Heart right ventricle (tissue), 16 donors: ENCODE data around the gene ANP32B. TPM values are rescaled to one million over a fixed set of nuclear protein-coding genes. Genes with fewer than 3 reads are reported as not detected.
"Not testable (repeated sequence)": the region's sequence is repeated elsewhere in the genome, so short reads cannot be mapped to it uniquely, and the experiment has no call there.

ENCODE experiments used
- ATAC-seq, 8 donors: fragments of 200-7000 bp; cut with Tn5 transposase; one replicate each; pipeline ENCODE4 v1.9.1; 2020; ENCODE audit warnings: mild to moderate bottlenecking in 8 of 8, moderate library complexity in 8 of 8, moderate number of reproducible peaks in 1 of 8
- DNase-seq, 2 donors: peaks; one replicate each; pipeline ENCODE4 v3.0.0-alpha.2; 2020
- H3K27ac ChIP-seq, 10 donors: fragments of 200-600 bp; sonication (generic) in 2 of 10; one replicate each; pipeline versions ENCODE4 v1.5.0 to v1.8.0; 2020 to 2022; ENCODE audit warnings: mild to moderate bottlenecking in 3 of 10
- H3K27me3 ChIP-seq, 7 donors: fragments of 200-600 bp; one replicate each; pipeline ENCODE4 v1.8.0; 2021 to 2022; ENCODE audit warnings: mild to moderate bottlenecking in 2 of 7
- H3K36me3 ChIP-seq, 9 donors: fragments of 200-600 bp; sonication (generic) in 1 of 9; one replicate each; pipeline versions ENCODE4 v1.5.0 to v1.8.0; 2020 to 2022; ENCODE audit warnings: mild to moderate bottlenecking in 2 of 9
- H3K4me1 ChIP-seq, 9 donors: fragments of 200-600 bp; sonication (generic) in 1 of 9; one replicate each; pipeline versions ENCODE4 v1.5.0 to v1.8.0; 2020 to 2022; ENCODE audit warnings: mild to moderate bottlenecking in 4 of 9
- H3K4me3 ChIP-seq, 10 donors: fragments of 200-600 bp; sonication (generic) in 2 of 10; one replicate each; pipeline versions ENCODE4 v1.5.0 to v1.8.0; 2020 to 2022; ENCODE audit warnings: mild to moderate bottlenecking in 7 of 10, moderate library complexity in 2 of 10
- H3K9me3 ChIP-seq, 11 donors: fragments of 200-600 bp in 10 of 11; sonication (generic) in 2 of 11; one replicate each; pipeline versions ENCODE4 v1.5.0 to v1.8.0; 2013 to 2022; ENCODE audit warnings: mild to moderate bottlenecking in 2 of 11, control low read depth in 1 of 11, moderate library complexity in 1 of 11
- WGBS, 2 donors: extraction: QIAGEN DNeasy Blood & Tissue Kit; methylation state at CpG; one replicate each; pipeline ENCODE4 v1.1.7; 2013; ENCODE audit warnings: inconsistent platforms in 1 of 2; 5-methylcytosine and 5-hydroxymethylcytosine counted together
- intact Hi-C, 10 donors: fragments of 100-400 bp; cut with DNase I; formaldehyde crosslinking; loops; one replicate each; pipeline versions ENCODE4 v1.11.1 to v1.14.2; 2022
- polyA plus RNA-seq, 2 donors: library from polyadenylated mRNA; stranded (reverse); fragments of 200-250 nt; gene quantifications; one replicate each; pipeline ENCODE4 v1.2.3, GENCODE V29; 2013
- total RNA-seq, 10 donors: library from RNA; stranded (reverse); fragmentation: NEBNext Ultra II Directional in 3 of 10; extraction: Animal tissue kit (Norgen Biotek cat#: 25700) in 3 of 10; gene quantifications; one replicate each; pipeline versions ENCODE4 v1.2.1 to v1.2.4, GENCODE V29; 2021 to 2023
- TF ChIP-seq, protein P1 (sequence below), 9 donors: fragments of 200-600 bp; sonication (generic) in 2 of 9; IDR thresholded peaks; one replicate each; pipeline versions ENCODE4 v1.5.0 to v1.8.0; 2021 to 2022; ENCODE audit warnings: antibody characterized with exemption in 9 of 9, mild to moderate bottlenecking in 5 of 9, moderate library complexity in 1 of 9
- donor health status: Arrhythmogenic right ventricular cardiomyopathy.
- donor health status: ischemic (EF 13 %, LVEDD 7.1; RV severe dilation, severe dysfunction).
- donor health status: healthy with polysubstance abuse.
- donor health status: DM: no; HTN: yes; CAD: no.
- donor health status: DM: no; HTN: no; CAD: no.
- donor health status: ischemic (EF 25% LVEDD 6.9; RV normal size, moderate dysfunction).
- donor health status: ischemic (EF 25% LVEDD 5.7; RV mildly dilated, moderate dysfunction).
- donor health status: healthy.
- donor health status: DM: yes; HTN: yes; CAD: no.
- donor health status: Ischemic cardiomyopathy.
- donor health status: ischemic (EF 35%, LVEDD 5.7; RV mildly dilated, moderate dysfunction).
- donor health status: nonischemic (EF 11% LVEDD 7.7; RV severe dilation, severe dysfunction).
- donor health status: DM: yes; HTN: yes; CAD: no.
- donor health status: PGD.
- donor health status: ischemic (EF 29% LVEDD 5.4; RV normal size, mild dysfunction).
- donor health status: nonischemic (EF 23%, LVEDD 6.1; RV moderate dilation, normal function).

The ANP32B gene
- total and polyA plus RNA-seq, 12 donors: 48.2 to 69.3 (median 61.2) TPM

DNA sequence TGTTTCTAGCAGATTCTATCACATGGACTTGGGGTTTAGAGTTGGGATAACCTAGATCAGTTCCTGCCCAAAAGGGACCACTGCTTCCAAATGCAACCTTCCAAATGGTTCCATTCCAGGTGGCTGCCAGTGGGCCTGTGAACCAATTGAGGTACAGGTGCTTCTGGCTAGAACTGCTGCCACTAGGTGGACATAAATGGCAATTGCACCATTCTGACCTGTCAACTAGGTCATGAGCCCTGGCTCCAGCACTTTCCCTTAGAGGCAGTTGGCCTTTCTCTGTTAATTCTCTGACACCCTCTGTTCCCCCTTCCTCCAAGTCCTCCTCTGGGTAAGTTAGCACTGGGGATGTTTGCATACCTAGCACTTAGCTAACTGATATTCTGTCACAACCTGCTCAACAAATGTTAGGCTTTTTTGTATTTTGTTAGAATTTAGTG is 28.6 kb upstream of the ANP32B start:
- Histone ChIP-seq H3K27ac (no peak overlapping the region), H3K4me1 (no peaks in the 10 kb centered on the region), H3K27me3 (peaks cover 0 to 24% (median 9%) of the 10 kb centered on the region in 7 donors), H3K36me3 (no peaks in the 10 kb centered on the region), H3K4me3 (no peak overlapping the region), H3K9me3 (peaks cover 0 to 6% (median 0%) of the 10 kb centered on the region in 11 donors)
- peak in 2 of 8 donors; percentile 54 to 57 for ATAC-seq
- intact Hi-C loops: no loop called here
- TF ChIP-seq, protein P1, sequence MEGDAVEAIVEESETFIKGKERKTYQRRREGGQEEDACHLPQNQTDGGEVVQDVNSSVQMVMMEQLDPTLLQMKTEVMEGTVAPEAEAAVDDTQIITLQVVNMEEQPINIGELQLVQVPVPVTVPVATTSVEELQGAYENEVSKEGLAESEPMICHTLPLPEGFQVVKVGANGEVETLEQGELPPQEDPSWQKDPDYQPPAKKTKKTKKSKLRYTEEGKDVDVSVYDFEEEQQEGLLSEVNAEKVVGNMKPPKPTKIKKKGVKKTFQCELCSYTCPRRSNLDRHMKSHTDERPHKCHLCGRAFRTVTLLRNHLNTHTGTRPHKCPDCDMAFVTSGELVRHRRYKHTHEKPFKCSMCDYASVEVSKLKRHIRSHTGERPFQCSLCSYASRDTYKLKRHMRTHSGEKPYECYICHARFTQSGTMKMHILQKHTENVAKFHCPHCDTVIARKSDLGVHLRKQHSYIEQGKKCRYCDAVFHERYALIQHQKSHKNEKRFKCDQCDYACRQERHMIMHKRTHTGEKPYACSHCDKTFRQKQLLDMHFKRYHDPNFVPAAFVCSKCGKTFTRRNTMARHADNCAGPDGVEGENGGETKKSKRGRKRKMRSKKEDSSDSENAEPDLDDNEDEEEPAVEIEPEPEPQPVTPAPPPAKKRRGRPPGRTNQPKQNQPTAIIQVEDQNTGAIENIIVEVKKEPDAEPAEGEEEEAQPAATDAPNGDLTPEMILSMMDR (IDR thresholded peaks at IDR 0.05): peak in 8 of 9 donors; percentile 20 to 62 (median 52)
- DNase-seq: no peak

DNA sequence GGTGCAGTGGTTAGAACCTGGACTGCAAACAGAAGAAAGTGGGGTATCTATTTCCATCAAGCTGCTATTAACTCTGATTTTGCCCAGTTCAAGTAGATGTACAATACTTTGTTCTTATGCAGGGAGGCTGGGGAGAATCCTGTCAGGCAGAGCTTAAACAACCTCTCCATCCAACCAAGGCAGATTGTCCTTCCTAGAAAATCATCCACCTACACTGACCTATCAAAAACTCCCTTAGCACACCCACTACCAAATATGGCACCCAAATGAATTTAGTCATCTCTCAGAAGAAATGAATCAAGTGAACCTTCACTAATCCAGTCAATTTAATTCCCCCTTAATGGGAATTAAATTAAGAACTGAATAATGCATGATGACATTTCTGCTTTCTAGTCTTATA is 26.8 kb upstream of the ANP32B start:
- peaks cover 0 to 10% (median under 1%) of the 10 kb centered on the region in 7 donors for H3K27me3 ChIP-seq
- intact Hi-C loops: no loop called here
- no peaks in the 10 kb centered on the region for H3K9me3 ChIP-seq
- DNase-seq: no peak
- H3K27ac ChIP-seq: no peak overlapping the region
- TF ChIP-seq, protein P1 (IDR thresholded peaks at IDR 0.05): no peak
- ATAC-seq: no peak
- no peak overlapping the region for H3K4me3 ChIP-seq
- no peaks in the 10 kb centered on the region for H3K4me1 ChIP-seq
- no peaks in the 10 kb centered on the region for H3K36me3 ChIP-seq

DNA sequence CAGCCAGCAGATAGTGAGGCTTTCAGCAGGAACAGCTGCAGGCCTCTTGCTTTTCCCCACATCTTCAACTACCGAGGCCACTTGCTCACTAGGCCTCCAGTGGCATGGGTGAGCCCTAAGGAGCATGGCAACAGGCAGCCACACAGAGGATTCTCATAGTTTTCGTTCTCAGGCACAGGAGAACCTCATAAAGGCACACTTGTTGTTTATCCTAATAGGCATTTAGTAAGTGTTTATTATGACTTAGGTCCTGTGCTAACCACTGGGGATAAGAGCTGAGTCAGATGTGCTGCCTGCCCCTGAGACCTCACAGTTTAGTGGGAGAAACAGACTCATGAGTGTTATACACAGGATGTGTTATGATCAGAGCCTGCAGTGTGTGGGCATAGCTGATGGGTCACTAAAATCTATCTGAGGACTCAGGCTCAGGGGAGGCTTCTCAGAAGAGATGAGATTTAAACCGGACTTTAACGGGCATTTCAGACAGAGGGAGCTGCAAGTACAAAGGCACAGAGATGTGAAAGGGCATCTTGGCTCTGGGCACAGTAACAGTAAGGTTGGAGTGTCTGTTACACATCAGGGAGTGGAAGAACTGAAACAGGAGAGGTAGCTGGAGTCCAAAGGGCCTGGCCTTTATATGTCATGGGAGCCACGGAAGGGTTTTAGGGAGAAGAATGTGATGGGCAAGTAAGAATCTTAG is 24.2 kb upstream of the ANP32B start:
- intact Hi-C loops: no loop called here
- ATAC-seq: no peak

DNA sequence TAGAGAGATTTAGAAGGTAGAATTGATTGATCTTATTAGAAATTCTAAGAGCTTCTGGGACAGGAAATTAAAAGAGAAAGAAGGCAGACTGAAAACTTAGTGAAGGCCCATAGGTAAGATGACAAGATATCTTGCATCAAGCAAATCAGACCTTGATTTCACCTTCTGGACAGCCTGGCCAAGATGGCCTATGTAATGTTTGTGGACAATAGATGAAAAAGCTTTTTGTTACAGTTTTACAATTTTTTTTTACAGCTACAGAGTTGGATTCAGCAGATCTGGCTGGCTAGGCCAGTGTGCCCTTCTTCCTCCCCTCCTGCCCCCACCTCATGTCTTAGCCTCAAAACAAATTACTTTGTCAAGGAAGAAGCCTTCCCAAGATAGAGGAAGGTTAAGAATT is 23.6 kb upstream of the ANP32B start:
- Histone ChIP-seq H3K27me3 (no peaks in the 10 kb centered on the region), H3K4me1 (peaks cover 0 to 4% (median 0%) of the 10 kb centered on the region in 9 donors), H3K4me3 (no peak overlapping the region), H3K36me3 (no peaks in the 10 kb centered on the region), H3K9me3 (no peaks in the 10 kb centered on the region), H3K27ac (no peak overlapping the region)
- no peak for ATAC-seq
- TF ChIP-seq, protein P1 (IDR thresholded peaks at IDR 0.05): no peak
- intact Hi-C loops: no loop called here
- DNase-seq: no peak

More for the DNA sequence above, 24.2 kb upstream of the ANP32B start:
- TF ChIP-seq, protein P1 (IDR thresholded peaks at IDR 0.05): no peak
- Histone ChIP-seq H3K4me3 (no peak overlapping the region), H3K36me3 (no peaks in the 10 kb centered on the region), H3K27ac (no peak overlapping the region), H3K27me3 (no peaks in the 10 kb centered on the region), H3K9me3 (no peaks in the 10 kb centered on the region), H3K4me1 (no peaks in the 10 kb centered on the region)
- WGBS, 2 donors: 76% methylated on average over 5 of the region's 5 CpGs
- no peak for DNase-seq

DNA sequence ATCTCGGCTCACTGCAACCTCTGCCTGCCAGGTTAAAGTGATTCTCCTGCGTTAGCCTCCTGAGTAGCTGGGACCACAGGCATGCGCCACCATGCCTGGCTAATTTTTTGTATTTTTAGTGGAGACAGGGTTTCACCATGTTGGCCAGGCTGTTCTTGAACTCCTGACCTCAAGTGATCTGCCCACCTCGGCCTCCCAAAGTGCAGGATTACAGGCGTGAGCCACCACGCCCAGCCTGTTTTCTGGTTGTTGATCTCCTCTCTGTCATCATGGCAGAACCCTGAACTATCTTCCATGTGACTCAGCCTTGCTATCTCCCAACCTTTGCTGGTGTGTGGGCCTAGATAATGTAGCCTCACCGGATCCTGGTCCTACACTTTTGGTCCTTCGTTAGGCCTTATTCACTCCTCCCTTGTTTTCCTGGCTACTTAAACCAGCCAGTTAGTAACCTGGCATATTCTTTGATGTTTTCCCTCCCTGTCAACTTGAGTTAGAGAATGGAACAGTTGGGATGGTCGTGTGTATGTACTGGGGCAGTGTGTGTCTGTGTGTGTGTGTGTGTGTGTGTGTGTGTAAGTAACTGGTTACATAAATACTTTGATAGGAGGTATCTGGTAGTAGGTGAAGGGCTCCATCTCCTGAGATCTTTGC is 22.3 kb upstream of the ANP32B start:
- ATAC-seq, H3K27ac ChIP-seq, DNase-seq, intact Hi-C loops, H3K4me1 ChIP-seq, H3K9me3 ChIP-seq, H3K4me3 ChIP-seq, H3K27me3 ChIP-seq, H3K36me3 ChIP-seq: not testable (repeated sequence)
- WGBS, 2 donors: 83 to 85% methylated on average over 9 of the region's 9 CpGs
